Right ventricle myocardium superior (tissue), 1 donor: Measurements from ENCODE around the gene RNASE2. TPM values are rescaled to one million over a fixed set of nuclear protein-coding genes. Genes with fewer than 3 reads are reported as not detected.
A peak's percentile ranks its signal among the peaks of the same experiment; 100 is the strongest.
"Not testable (repeated sequence)": the region's sequence is repeated elsewhere in the genome, so short reads cannot be mapped to it uniquely, and the experiment has no call there.

Experiments
- ATAC-seq: fragments of 200-7000 bp; cut with Tn5 transposase; one replicate; pipeline ENCODE4 v1.9.1; 2020; ENCODE audit warnings: mild to moderate bottlenecking; ENCODE audit not compliant: poor library complexity
- DNase-seq: peaks from one replicate; pipeline ENCODE4 v3.0.0-alpha.2; 2020
- intact Hi-C: fragments of 100-400 bp; cut with DNase I; formaldehyde crosslinking; loops from one replicate; pipeline ENCODE4 v1.11.2; 2022
- long read RNA-seq: library from polyadenylated mRNA; unstranded; transcript quantifications from one replicate; pipeline ENCODE4 v2.0.0, GENCODE V29; 2021
- total RNA-seq: library from RNA; stranded (reverse); fragmentation: NEBNext Ultra II Directional; extraction: Animal tissue kit (Norgen Biotek cat#: 25700); gene quantifications from one replicate; pipeline ENCODE4 v1.2.1, GENCODE V29; 2021
- donor health status: DM: no; HTN: yes; CAD: no; lungs with severe emphysema.

Gene RNASE2
- 2.5 TPM for total RNA-seq
- long read RNA-seq: 0 reads

GRCh38 chr14:20954736-20955537 lies at the start of gene RNASE2:
RNASE2 (plus strand) TSS chr14:20955487; CDS start chr14:20955772, 285 bp downstream.
- intact Hi-C loops: not testable (repeated sequence)
- ATAC-seq: peak; percentile 56

GRCh38 chr14:20905676-20906075 lies 49.6 kb upstream of the RNASE2 start:
- DNase-seq: no peak
- intact Hi-C loops: no loop called here
- ATAC-seq: no peak

More at GRCh38 chr14:20954736-20955537, at the start of gene RNASE2:
- not testable (repeated sequence) for DNase-seq

GRCh38 chr14:20907214-20907613 lies 48.1 kb upstream of the RNASE2 start:
- DNase-seq (no peak), ATAC-seq (no peak)
- intact Hi-C loops: no loop called here

GRCh38 chr14:20910822-20911221 lies 44.5 kb upstream of the RNASE2 start:
- intact Hi-C loops, ATAC-seq, DNase-seq: not testable (repeated sequence)

GRCh38 chr14:20919038-20919756 lies 36.1 kb upstream of the RNASE2 start:
- DNase-seq, intact Hi-C loops: not testable (repeated sequence)
- ATAC-seq: peak; percentile 53

- ATAC-seq, DNase-seq, intact Hi-C loops: not testable (repeated sequence)
These were observed 31.5 kb upstream of the RNASE2 start for GRCh38 chr14:20923766-20924297.

GRCh38 chr14:20934148-20934762 lies 21.0 kb upstream of the RNASE2 start:
- DNase-seq (peak; percentile 61), ATAC-seq (no peak)
- intact Hi-C loops: no loop called here

- DNase-seq (no peak), ATAC-seq (no peak)
- intact Hi-C loops: no loop called here
These were observed 19.8 kb upstream of the RNASE2 start for GRCh38 chr14:20935303-20935984.

GRCh38 chr14:20945146-20945545 lies 10.1 kb upstream of the RNASE2 start:
- DNase-seq, ATAC-seq, intact Hi-C loops: not testable (repeated sequence)

GRCh38 chr14:20946707-20947106 lies 8.6 kb upstream of the RNASE2 start:
- DNase-seq, intact Hi-C loops, ATAC-seq: not testable (repeated sequence)

- intact Hi-C loops, DNase-seq: not testable (repeated sequence)
- ATAC-seq: peak; percentile 36
These were observed 219 bp downstream of the RNASE2 start for GRCh38 chr14:20955538-20955873.

- intact Hi-C loops: no loop called here
- ATAC-seq (no peak), DNase-seq (no peak)
These were observed 1.2 kb downstream of the RNASE2 start for GRCh38 chr14:20956376-20956976.

- intact Hi-C loops, ATAC-seq, DNase-seq: not testable (repeated sequence)
These were observed 3.7 kb downstream of the RNASE2 start for GRCh38 chr14:20958946-20959345.

GRCh38 chr14:20969336-20969735 lies 14.0 kb downstream of the RNASE2 start:
- intact Hi-C loops: no loop called here
- no peak for DNase-seq
- no peak for ATAC-seq

- intact Hi-C loops: loop anchor here (10.0 kb wide), 1 partner anchor 276 kb away; no protein-coding TSS in a partner anchor
- ATAC-seq: peak; percentile 36
These were observed 15.3 kb downstream of the RNASE2 start for GRCh38 chr14:20970647-20970982.

GRCh38 chr14:20970983-20971704 lies 15.9 kb downstream of the RNASE2 start:
- ATAC-seq (peak; percentile 99), DNase-seq (peak; percentile 91)
- intact Hi-C loops: loop anchor here (10.0 kb wide), 1 partner anchor 276 kb away; no protein-coding TSS in a partner anchor

More at GRCh38 chr14:20970647-20970982, 15.3 kb downstream of the RNASE2 start:
- no peak for DNase-seq

- ATAC-seq: peak; percentile 47
- intact Hi-C loops: loop anchor here (10.0 kb wide), 1 partner anchor 277 kb away; no protein-coding TSS in a partner anchor
- DNase-seq: no peak
These were observed 16.4 kb downstream of the RNASE2 start for GRCh38 chr14:20971705-20972021.
